CD4-positive, alpha-beta T cell (primary cell): Measurements from ENCODE around the gene PCDHB14. TPM values are rescaled to one million over a fixed set of nuclear protein-coding genes. Genes with fewer than 3 reads are reported as not detected.
"Not testable (repeated sequence)": the region's sequence is repeated elsewhere in the genome, so short reads cannot be mapped to it uniquely, and the experiment has no call there.

Experiments used
- ATAC-seq: fragments of 200-7000 bp; cut with Tn5 transposase; one replicate; pipeline ENCODE4 v1.10.0; 2022; ENCODE audit warnings: mild to moderate bottlenecking; ENCODE audit not compliant: poor library complexity
- CTCF ChIA-PET: fragments of 350-600 bp; sonication (Branson Sonifier 250); formaldehyde crosslinking; loops from one replicate; lab custom pipeline; 2021; ENCODE audit warnings: antibody characterized with exemption, inconsistent platforms; lab: Charles Lee
- POLR2A ChIA-PET: fragments of 350-600 bp; sonication (Branson Sonifier 250); formaldehyde crosslinking; loops from one replicate; lab custom pipeline; 2021; ENCODE audit warnings: antibody characterized with exemption, inconsistent platforms; lab: Charles Lee
- DNase-seq, 14 experiments: peaks; one replicate each; pipeline ENCODE4 v3.0.0-alpha.2; 2013 to 2020; ENCODE audit warnings: mixed read lengths in 2 of 14
- H3K27ac ChIP-seq, 2 donors: one replicate each; pipeline versions ENCODE4 v1.5.1 to v1.7.0; 2013; ENCODE audit warnings: low read length in 2 of 2, low read depth in 1 of 2, mild to moderate bottlenecking in 1 of 2
- H3K27me3 ChIP-seq, 2 experiments: 1 replicate in 1 of 2; 2 replicates in 1 of 2; pipeline versions ENCODE4 v1.6.1 to v1.7.0; 2013; ENCODE audit warnings: low read length in 2 of 2, control low read depth in 1 of 2, mild to moderate bottlenecking in 1 of 2, moderate library complexity in 1 of 2; ENCODE audit not compliant: insufficient read depth in 2 of 2, control insufficient read depth in 1 of 2
- H3K36me3 ChIP-seq: one replicate; pipeline ENCODE4 v1.6.1; 2013; ENCODE audit warnings: low read length, control low read depth; ENCODE audit not compliant: insufficient read depth
- H3K4me1 ChIP-seq: one replicate; pipeline ENCODE4 v1.6.1; 2013; ENCODE audit warnings: low read length, control low read depth; ENCODE audit not compliant: insufficient read depth
- H3K4me3 ChIP-seq: one replicate; pipeline ENCODE4 v1.5.1; 2013; ENCODE audit warnings: mild to moderate bottlenecking, low read length, moderate library complexity
- H3K9me3 ChIP-seq, 2 experiments: 1 replicate in 1 of 2; 2 replicates in 1 of 2; pipeline versions ENCODE4 v1.6.1 to v1.7.0; 2013; ENCODE audit warnings: low read length in 2 of 2, mild to moderate bottlenecking in 2 of 2, control low read depth in 1 of 2, moderate library complexity in 1 of 2; ENCODE audit not compliant: control insufficient read depth in 1 of 2, insufficient read depth in 1 of 2
- H3K27ac Mint-ChIP-seq: one replicate; pipeline ENCODE4 v1.8.0; 2020; ENCODE audit warnings: mixed read lengths
- H3K27me3 Mint-ChIP-seq: one replicate; pipeline ENCODE4 v1.8.0; 2021; ENCODE audit warnings: mixed read lengths
- H3K36me3 Mint-ChIP-seq: one replicate; pipeline ENCODE4 v1.8.0; 2021; ENCODE audit warnings: low read depth, mixed read lengths
- H3K4me1 Mint-ChIP-seq: one replicate; pipeline ENCODE4 v1.8.0; 2021; ENCODE audit warnings: low read depth, mixed read lengths
- H3K4me3 Mint-ChIP-seq: one replicate; pipeline ENCODE4 v1.8.0; 2020; ENCODE audit warnings: mild to moderate bottlenecking, mixed read lengths
- H3K9me3 Mint-ChIP-seq: one replicate; pipeline ENCODE4 v1.8.0; 2020; ENCODE audit warnings: mixed read lengths
- intact Hi-C, 2 experiments: fragments of 100-400 bp; cut with DNase I in 1 of 2; cut with micrococcal nuclease in 1 of 2; formaldehyde crosslinking; loops; one replicate each; pipeline versions ENCODE4 v1.15.1 to v1.9.0; 2023 to 2025; cut with DNase I, micrococcal nuclease
- total RNA-seq, 174 experiments: library from RNA in 2 of 174; stranded (reverse) in 2 of 174; gene quantifications; one replicate each; pipeline ENCODE4 v1.2.3 and lab custom pipeline; 2021 to 2026
- TF ChIP-seq, protein P1 (sequence below): fragments of 200-600 bp; IDR thresholded peaks from one replicate; pipeline ENCODE4 v1.8.0; 2022; ENCODE audit warnings: antibody characterized with exemption, mild to moderate bottlenecking

PCDHB14 gene
- total RNA-seq, 2 experiments from 2014 or later, result not detected

DNA sequence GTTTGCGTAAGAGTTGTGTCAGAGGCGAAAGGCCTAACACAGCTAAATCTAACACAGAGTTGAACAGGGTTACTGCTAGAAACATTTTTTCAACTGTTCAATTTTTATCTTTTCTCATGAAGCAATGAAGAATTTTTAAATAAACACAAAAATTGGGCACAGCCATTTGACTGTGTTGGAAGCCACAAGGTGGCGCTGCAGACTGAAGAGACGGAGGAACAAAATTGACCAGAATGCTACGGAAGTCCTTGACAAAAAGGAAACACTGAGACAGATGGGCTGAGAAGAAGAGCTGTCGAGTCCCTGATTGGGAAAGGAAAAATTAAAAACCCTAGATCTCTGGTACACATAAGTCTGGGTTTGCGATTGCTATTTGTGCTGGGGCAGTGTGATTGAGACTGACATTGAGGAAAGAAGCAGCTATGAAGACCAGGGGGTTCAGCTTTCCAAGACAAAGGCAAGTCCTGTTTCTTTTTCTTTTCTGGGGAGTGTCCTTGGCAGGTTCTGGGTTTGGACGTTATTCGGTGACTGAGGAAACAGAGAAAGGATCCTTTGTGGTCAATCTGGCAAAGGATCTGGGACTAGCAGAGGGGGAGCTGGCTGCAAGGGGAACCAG is 36.1 kb upstream of the PCDHB14 start, which contains the start of gene PCDHB9:
Gene PCDHB9 (plus strand): TSS at position 265 of the 616 bp plus-strand sequence. CDS start 158 bp downstream, at position 423.
- peaks cover 4% of the 10 kb centered on the region for H3K4me1 ChIP-seq
- ATAC-seq, result no peak
- H3K4me3 Mint-ChIP-seq, result peak within 1 kb of the TSS; percentile 59
- intact Hi-C loops, result no loop called here
- H3K9me3 Mint-ChIP-seq, result peaks cover 13% of the 10 kb centered on the region
- peaks cover 6% of the 10 kb centered on the region for H3K4me1 Mint-ChIP-seq
- H3K27ac Mint-ChIP-seq, result no peak within 1 kb of the TSS
- no peak within 1 kb of the TSS for H3K4me3 ChIP-seq
- peaks cover 11 to 28% of the 10 kb centered on the region in 2 experiments for H3K27me3 ChIP-seq
- H3K9me3 ChIP-seq, result peaks cover 17 to 25% of the 10 kb centered on the region in 2 experiments
- peaks cover 83% of the 10 kb centered on the region for H3K27me3 Mint-ChIP-seq
- no peaks in the 10 kb centered on the region for H3K36me3 ChIP-seq
- peak in 5 of 14 experiments; percentile 7 to 53 (median 44) for DNase-seq
- no peak within 1 kb of the TSS for H3K27ac ChIP-seq
- ChIA-PET CTCF (interaction anchor here (1.6 kb wide), 1 partner anchor 10 kb away, joined by 3 read pairs; no protein-coding TSS in a partner anchor), POLR2A (no interaction called here)
- TF ChIP-seq, protein P1, sequence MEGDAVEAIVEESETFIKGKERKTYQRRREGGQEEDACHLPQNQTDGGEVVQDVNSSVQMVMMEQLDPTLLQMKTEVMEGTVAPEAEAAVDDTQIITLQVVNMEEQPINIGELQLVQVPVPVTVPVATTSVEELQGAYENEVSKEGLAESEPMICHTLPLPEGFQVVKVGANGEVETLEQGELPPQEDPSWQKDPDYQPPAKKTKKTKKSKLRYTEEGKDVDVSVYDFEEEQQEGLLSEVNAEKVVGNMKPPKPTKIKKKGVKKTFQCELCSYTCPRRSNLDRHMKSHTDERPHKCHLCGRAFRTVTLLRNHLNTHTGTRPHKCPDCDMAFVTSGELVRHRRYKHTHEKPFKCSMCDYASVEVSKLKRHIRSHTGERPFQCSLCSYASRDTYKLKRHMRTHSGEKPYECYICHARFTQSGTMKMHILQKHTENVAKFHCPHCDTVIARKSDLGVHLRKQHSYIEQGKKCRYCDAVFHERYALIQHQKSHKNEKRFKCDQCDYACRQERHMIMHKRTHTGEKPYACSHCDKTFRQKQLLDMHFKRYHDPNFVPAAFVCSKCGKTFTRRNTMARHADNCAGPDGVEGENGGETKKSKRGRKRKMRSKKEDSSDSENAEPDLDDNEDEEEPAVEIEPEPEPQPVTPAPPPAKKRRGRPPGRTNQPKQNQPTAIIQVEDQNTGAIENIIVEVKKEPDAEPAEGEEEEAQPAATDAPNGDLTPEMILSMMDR, result peak; percentile 21
- H3K36me3 Mint-ChIP-seq, result peaks cover 18% of the 10 kb centered on the region

DNA sequence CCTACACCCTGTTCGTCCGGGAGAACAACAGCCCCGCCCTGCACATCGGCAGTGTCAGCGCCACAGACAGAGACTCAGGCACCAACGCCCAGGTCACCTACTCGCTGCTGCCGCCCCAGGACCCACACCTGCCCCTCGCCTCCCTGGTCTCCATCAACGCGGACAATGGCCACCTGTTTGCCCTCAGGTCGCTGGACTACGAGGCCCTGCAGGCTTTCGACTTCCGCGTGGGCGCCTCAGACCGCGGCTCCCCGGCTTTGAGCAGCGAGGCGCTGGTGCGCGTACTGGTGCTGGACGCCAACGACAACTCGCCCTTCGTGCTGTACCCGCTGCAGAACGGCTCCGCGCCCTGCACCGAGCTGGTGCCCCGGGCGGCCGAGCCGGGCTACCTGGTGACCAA is 34.5 kb upstream of the PCDHB14 start:
- peaks cover 4 to 24% of the 10 kb centered on the region in 2 experiments for H3K9me3 ChIP-seq
- ATAC-seq, CTCF ChIA-PET, DNase-seq, H3K36me3 ChIP-seq, H3K27ac ChIP-seq, H3K4me3 Mint-ChIP-seq, H3K4me1 Mint-ChIP-seq, H3K9me3 Mint-ChIP-seq, H3K4me1 ChIP-seq, intact Hi-C loops, H3K4me3 ChIP-seq, H3K27ac Mint-ChIP-seq, POLR2A ChIA-PET: not testable (repeated sequence)
- Mint-ChIP-seq H3K27me3 (peaks cover 83% of the 10 kb centered on the region), H3K36me3 (peaks cover 22% of the 10 kb centered on the region)
- peaks cover 10 to 13% of the 10 kb centered on the region in 2 experiments for H3K27me3 ChIP-seq

DNA sequence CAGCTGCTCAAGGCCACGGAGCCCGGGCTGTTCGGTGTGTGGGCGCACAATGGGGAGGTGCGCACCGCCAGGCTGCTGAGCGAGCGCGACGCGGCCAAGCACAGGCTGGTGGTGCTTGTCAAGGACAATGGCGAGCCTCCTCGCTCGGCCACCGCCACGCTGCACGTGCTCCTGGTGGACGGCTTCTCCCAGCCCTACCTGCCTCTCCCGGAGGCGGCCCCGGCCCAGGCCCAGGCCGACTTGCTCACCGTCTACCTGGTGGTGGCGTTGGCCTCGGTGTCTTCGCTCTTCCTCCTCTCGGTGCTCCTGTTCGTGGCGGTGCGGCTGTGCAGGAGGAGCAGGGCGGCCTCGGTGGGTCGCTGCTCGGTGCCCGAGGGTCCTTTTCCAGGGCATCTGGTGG is 34.0 kb upstream of the PCDHB14 start:
- H3K27ac Mint-ChIP-seq, CTCF ChIA-PET, H3K9me3 Mint-ChIP-seq, H3K4me3 Mint-ChIP-seq, intact Hi-C loops, H3K4me1 Mint-ChIP-seq, H3K4me3 ChIP-seq, DNase-seq, POLR2A ChIA-PET, H3K27ac ChIP-seq, H3K4me1 ChIP-seq, H3K36me3 ChIP-seq, ATAC-seq: not testable (repeated sequence)
- Mint-ChIP-seq H3K27me3 (peaks cover 82% of the 10 kb centered on the region), H3K36me3 (peaks cover 22% of the 10 kb centered on the region)
- Histone ChIP-seq H3K9me3 (peaks cover 4 to 22% of the 10 kb centered on the region in 2 experiments), H3K27me3 (peaks cover 10 to 13% of the 10 kb centered on the region in 2 experiments)

DNA sequence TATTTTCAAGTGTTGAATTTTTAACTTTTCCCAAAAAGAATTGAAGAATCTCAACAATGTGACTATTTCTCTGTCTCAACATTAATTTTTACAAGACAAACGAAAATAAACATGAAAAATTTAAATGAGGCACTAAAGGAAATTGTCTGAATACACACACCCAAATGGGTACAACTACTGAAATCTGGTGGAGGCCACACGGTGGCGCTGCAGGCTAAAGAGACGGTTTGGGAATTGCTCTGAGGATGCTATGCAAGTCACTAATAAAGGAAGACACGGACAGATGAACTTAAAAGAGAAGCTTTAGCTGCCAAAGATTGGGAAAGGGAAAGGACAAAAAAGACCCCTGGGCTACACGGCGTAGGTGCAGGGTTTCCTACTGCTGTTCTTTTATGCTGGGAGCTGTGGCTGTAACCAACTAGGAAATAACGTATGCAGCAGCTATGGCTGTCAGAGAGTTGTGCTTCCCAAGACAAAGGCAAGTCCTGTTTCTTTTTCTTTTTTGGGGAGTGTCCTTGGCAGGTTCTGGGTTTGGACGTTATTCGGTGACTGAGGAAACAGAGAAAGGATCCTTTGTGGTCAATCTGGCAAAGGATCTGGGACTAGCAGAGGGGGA is 30.9 kb upstream of the PCDHB14 start, which contains the start of gene PCDHB10:
Gene PCDHB10 (plus strand): TSS at position 244 of the 616 bp plus-strand sequence. CDS start 200 bp downstream, at position 444.
- Histone ChIP-seq H3K27me3 (peaks cover 13 to 14% of the 10 kb centered on the region in 2 experiments), H3K36me3 (no peaks in the 10 kb centered on the region), H3K4me3 (no peak within 1 kb of the TSS), H3K9me3 (peaks cover 20 to 22% of the 10 kb centered on the region in 2 experiments), H3K27ac (no peak within 1 kb of the TSS), H3K4me1 (no peaks in the 10 kb centered on the region)
- Mint-ChIP-seq H3K36me3 (peaks cover 11% of the 10 kb centered on the region), H3K4me3 (no peak within 1 kb of the TSS), H3K27ac (no peak within 1 kb of the TSS), H3K4me1 (peaks cover under 1% of the 10 kb centered on the region), H3K9me3 (peaks cover 7% of the 10 kb centered on the region), H3K27me3 (peaks cover 74% of the 10 kb centered on the region)
- CTCF ChIA-PET, result no interaction called here
- DNase-seq (peak in 3 of 14 experiments; percentile 19 to 25 (median 25)), ATAC-seq (no peak)
- POLR2A ChIA-PET, result no interaction called here
- TF ChIP-seq, protein P1, result peak; percentile 23
- intact Hi-C loops, result loop anchor here in 1 of 2 experiments (10.0 kb wide), 1 partner anchor 363 kb away; no protein-coding TSS in a partner anchor

DNA sequence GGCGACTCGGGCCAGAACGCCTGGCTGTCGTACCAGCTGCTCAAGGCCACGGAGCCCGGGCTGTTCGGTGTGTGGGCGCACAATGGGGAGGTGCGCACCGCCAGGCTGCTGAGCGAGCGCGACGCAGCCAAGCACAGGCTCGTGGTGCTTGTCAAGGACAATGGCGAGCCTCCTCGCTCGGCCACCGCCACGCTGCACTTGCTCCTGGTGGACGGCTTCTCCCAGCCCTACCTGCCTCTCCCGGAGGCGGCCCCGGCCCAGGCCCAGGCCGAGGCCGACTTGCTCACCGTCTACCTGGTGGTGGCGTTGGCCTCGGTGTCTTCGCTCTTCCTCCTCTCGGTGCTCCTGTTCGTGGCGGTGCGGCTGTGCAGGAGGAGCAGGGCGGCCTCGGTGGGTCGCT is 28.8 kb upstream of the PCDHB14 start:
- H3K27me3 ChIP-seq, result peaks cover 14 to 21% of the 10 kb centered on the region in 2 experiments
- DNase-seq, H3K4me1 ChIP-seq, H3K4me3 ChIP-seq, H3K27ac Mint-ChIP-seq, H3K27ac ChIP-seq, H3K4me1 Mint-ChIP-seq, H3K4me3 Mint-ChIP-seq, POLR2A ChIA-PET, CTCF ChIA-PET, H3K36me3 ChIP-seq, ATAC-seq: not testable (repeated sequence)
- H3K9me3 Mint-ChIP-seq, result peaks cover 12% of the 10 kb centered on the region
- H3K9me3 ChIP-seq, result peaks cover 11 to 29% of the 10 kb centered on the region in 2 experiments
- H3K36me3 Mint-ChIP-seq, result peaks cover 11% of the 10 kb centered on the region
- H3K27me3 Mint-ChIP-seq, result peaks cover 80% of the 10 kb centered on the region
- intact Hi-C loops, result loop anchor here in 1 of 2 experiments (10.0 kb wide), 1 partner anchor 360 kb away; no protein-coding TSS in a partner anchor
